Naive thymus-derived CD8-positive, alpha-beta T cell (primary cell): Measurements from ENCODE around the gene ABO. TPM values are rescaled to one million over a fixed set of nuclear protein-coding genes. Genes with fewer than 3 reads are reported as not detected.
"Not testable (repeated sequence)": the region's sequence is repeated elsewhere in the genome, so short reads cannot be mapped to it uniquely, and the experiment has no call there.

Experiments
- ATAC-seq, 2 donors: fragments of 150-1000 bp; cut with Tn5 transposase in 1 of 2; sonication (Bioruptor Pico), chemical (Tn5 transposase) in 1 of 2; 1 replicate in 1 of 2; 2 replicates in 1 of 2; pipeline ENCODE4 v1.10.0; 2021; ENCODE audit warnings: mild to moderate bottlenecking in 2 of 2, moderate library complexity in 2 of 2
- POLR2A ChIA-PET: fragments of 350-600 bp; sonication (Branson Sonifier 250); formaldehyde crosslinking; loops from one replicate; lab custom pipeline; 2021; ENCODE audit warnings: antibody characterized with exemption; lab: Charles Lee
- DNase-seq, 10 donors: peaks; one replicate each; pipeline versions ENCODE4 v3.0.0 to v3.0.0-alpha.2; 2020 to 2022
- H3K27ac Mint-ChIP-seq, 10 donors: one replicate each; pipeline ENCODE4 v1.8.0; 2020 to 2022; ENCODE audit warnings: mild to moderate bottlenecking in 10 of 10, mixed read lengths in 10 of 10, moderate library complexity in 4 of 10, inconsistent platforms in 1 of 10
- H3K27me3 Mint-ChIP-seq, 5 donors: one replicate each; pipeline ENCODE4 v1.8.0; 2021 to 2022; ENCODE audit warnings: mixed read lengths in 5 of 5
- H3K36me3 Mint-ChIP-seq, 3 donors: one replicate each; pipeline ENCODE4 v1.8.0; 2020 to 2022; ENCODE audit warnings: mixed read lengths in 3 of 3, mild to moderate bottlenecking in 2 of 3, inconsistent platforms in 1 of 3
- H3K4me1 Mint-ChIP-seq, 4 donors: one replicate each; pipeline ENCODE4 v1.8.0; 2021 to 2022; ENCODE audit warnings: mixed read lengths in 4 of 4
- H3K4me3 Mint-ChIP-seq, 10 donors: one replicate each; pipeline ENCODE4 v1.8.0; 2020 to 2022; ENCODE audit warnings: mild to moderate bottlenecking in 10 of 10, mixed read lengths in 10 of 10, moderate library complexity in 6 of 10, inconsistent platforms in 1 of 10
- H3K9me3 Mint-ChIP-seq, 9 donors: one replicate each; pipeline ENCODE4 v1.8.0; 2020 to 2022; ENCODE audit warnings: mixed read lengths in 9 of 9, mild to moderate bottlenecking in 3 of 9, inconsistent platforms in 1 of 9, moderate library complexity in 1 of 9
- polyA plus RNA-seq, 3 donors: library from polyadenylated mRNA; unstranded; fragments of 300-500 nt; fragmentation: Illumina TruSeq; gene quantifications; one replicate each; pipeline ENCODE4 v1.2.3, GENCODE V29; 2021
- total RNA-seq, 8 experiments: library from RNA in 2 of 8; stranded (reverse) in 2 of 8; gene quantifications; one replicate each; pipeline ENCODE4 v1.2.3 and lab custom pipeline; 2021 to 2026

ABO gene
- total and polyA plus RNA-seq, 5 experiments from 2014 or later, result not detected

- Mint-ChIP-seq H3K9me3 (no peaks in the 10 kb centered on the region), H3K27ac (no peak overlapping the region), H3K4me1 (peaks cover 0 to 3% (median 0%) of the 10 kb centered on the region in 4 donors), H3K4me3 (no peak overlapping the region), H3K27me3 (peaks cover 20 to 50% (median 37%) of the 10 kb centered on the region in 5 donors), H3K36me3 (no peaks in the 10 kb centered on the region)
- ATAC-seq (no peak), DNase-seq (no peak)
- POLR2A ChIA-PET, result no interaction called here
These were observed 5.3 kb downstream of the ABO start for GRCh38 chr9:133269537-133270362.

GRCh38 chr9:133269136-133269535 lies 5.9 kb downstream of the ABO start:
- peaks cover 18 to 44% (median 36%) of the 10 kb centered on the region in 5 donors for H3K27me3 Mint-ChIP-seq
- POLR2A ChIA-PET, ATAC-seq, H3K4me3 Mint-ChIP-seq, H3K9me3 Mint-ChIP-seq, H3K27ac Mint-ChIP-seq, H3K4me1 Mint-ChIP-seq, H3K36me3 Mint-ChIP-seq, DNase-seq: not testable (repeated sequence)

GRCh38 chr9:133268335-133269056 lies 6.5 kb downstream of the ABO start:
- ATAC-seq (no peak), DNase-seq (no peak)
- H3K36me3 Mint-ChIP-seq, result no peaks in the 10 kb centered on the region
- peaks cover 12 to 38% (median 30%) of the 10 kb centered on the region in 5 donors for H3K27me3 Mint-ChIP-seq
- H3K27ac Mint-ChIP-seq, result no peak overlapping the region
- H3K9me3 Mint-ChIP-seq, result no peaks in the 10 kb centered on the region
- H3K4me1 Mint-ChIP-seq, result peaks cover 0 to 2% (median 0%) of the 10 kb centered on the region in 4 donors
- POLR2A ChIA-PET, result no interaction called here
- no peak overlapping the region for H3K4me3 Mint-ChIP-seq

- no peaks in the 10 kb centered on the region for H3K4me1 Mint-ChIP-seq
- peaks cover 4 to 17% (median 16%) of the 10 kb centered on the region in 5 donors for H3K27me3 Mint-ChIP-seq
- ATAC-seq, result no peak
- no peak overlapping the region for H3K27ac Mint-ChIP-seq
- no peaks in the 10 kb centered on the region for H3K9me3 Mint-ChIP-seq
- no peak for DNase-seq
- no peaks in the 10 kb centered on the region for H3K36me3 Mint-ChIP-seq
- H3K4me3 Mint-ChIP-seq, result no peak overlapping the region
- POLR2A ChIA-PET, result no interaction called here
These were observed 10.7 kb downstream of the ABO start for GRCh38 chr9:133264235-133264764.

DNA sequence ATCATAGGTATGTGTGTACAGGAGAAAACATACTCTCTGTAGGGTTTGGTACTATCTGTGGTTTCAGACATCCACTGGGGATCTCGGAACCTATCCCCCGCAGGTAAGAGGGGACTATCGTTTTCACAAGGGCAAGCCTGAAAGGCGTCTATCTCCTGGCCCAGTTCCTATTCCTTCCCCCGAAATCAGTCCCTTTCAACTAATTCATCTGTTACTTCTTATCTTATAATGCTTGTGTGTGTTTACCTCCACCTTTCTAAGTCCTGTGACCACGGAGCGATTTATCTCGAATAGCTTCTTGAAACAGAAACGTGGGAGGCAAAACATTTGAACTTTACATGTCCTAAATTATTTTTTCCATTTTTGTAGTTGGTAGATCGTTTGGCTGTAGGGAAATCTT lies 11.4 kb downstream of the ABO start:
- POLR2A ChIA-PET, result no interaction called here
- DNase-seq, result no peak
- Mint-ChIP-seq H3K4me1 (no peaks in the 10 kb centered on the region), H3K27me3 (peaks cover 4 to 14% (median 12%) of the 10 kb centered on the region in 5 donors), H3K27ac (no peak overlapping the region), H3K36me3 (no peaks in the 10 kb centered on the region), H3K9me3 (no peaks in the 10 kb centered on the region), H3K4me3 (no peak overlapping the region)
- no peak for ATAC-seq

DNA sequence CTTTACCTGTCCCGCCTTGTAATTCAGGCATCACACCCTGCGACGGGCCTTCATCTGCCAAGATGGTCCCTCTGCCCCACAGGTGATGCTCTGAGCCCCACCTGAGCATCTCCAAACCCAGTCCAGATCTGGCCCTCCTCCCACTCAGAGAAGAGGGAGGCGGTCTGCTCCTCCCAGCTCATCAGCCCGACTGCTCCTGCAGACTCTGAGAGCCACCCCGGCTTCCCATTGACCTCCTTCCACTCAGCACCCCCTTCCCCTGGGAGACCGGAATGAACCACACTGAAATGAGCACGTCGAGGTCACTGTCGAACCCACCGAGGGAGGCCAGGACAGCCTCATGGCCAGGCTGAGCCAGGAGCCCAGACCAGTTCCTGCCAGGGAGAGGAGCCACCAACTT lies 12.8 kb downstream of the ABO start:
- Mint-ChIP-seq H3K4me3 (no peak overlapping the region), H3K9me3 (no peaks in the 10 kb centered on the region), H3K27ac (no peak overlapping the region), H3K27me3 (peaks cover 4 to 13% (median 10%) of the 10 kb centered on the region in 5 donors), H3K36me3 (no peaks in the 10 kb centered on the region), H3K4me1 (no peaks in the 10 kb centered on the region)
- POLR2A ChIA-PET, result no interaction called here
- ATAC-seq, result no peak
- DNase-seq, result no peak

GRCh38 chr9:133261753-133262120 lies 13.3 kb downstream of the ABO start:
- POLR2A ChIA-PET, result no interaction called here
- Mint-ChIP-seq H3K4me1 (no peaks in the 10 kb centered on the region), H3K27me3 (peaks cover 4 to 13% (median 10%) of the 10 kb centered on the region in 5 donors), H3K4me3 (no peak overlapping the region), H3K27ac (no peak overlapping the region), H3K9me3 (no peaks in the 10 kb centered on the region), H3K36me3 (no peaks in the 10 kb centered on the region)
- DNase-seq (no peak), ATAC-seq (no peak)

DNA sequence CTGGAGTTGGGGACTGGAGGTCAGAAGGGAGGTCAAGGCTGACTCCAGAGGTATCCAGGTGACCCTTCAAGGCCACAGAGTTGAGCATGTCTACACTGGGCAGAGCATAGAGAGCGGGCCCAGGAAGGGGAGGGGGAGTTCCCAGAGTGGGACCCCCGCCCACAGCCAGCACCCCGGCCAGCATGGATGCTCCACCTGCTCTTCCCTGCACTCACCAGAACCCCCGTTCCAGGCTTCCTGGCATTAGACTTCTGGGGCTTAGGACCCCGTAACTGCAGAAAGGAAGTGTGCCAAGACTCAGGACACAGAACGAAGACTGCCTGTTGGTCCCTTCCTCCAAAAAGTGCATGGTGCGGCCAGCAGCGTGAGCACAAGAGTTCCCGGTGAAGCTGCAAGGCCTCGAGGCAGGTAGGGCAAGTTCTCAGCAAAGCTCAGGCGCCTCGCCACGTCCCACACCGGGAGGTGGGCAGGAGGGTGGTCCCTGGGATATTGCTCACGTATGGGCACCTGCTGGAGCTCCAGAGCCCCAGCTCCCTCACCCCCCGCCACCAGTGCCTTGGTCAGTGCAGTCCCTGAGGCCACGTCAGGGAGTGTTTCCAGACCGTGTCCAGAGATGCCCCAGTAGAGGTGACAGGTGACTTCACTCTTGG lies 13.8 kb downstream of the ABO start:
- DNase-seq, result no peak
- no peaks in the 10 kb centered on the region for H3K9me3 Mint-ChIP-seq
- POLR2A ChIA-PET, result no interaction called here
- H3K27me3 Mint-ChIP-seq, result peaks cover 3 to 13% (median 10%) of the 10 kb centered on the region in 5 donors
- no peak for ATAC-seq
- H3K4me1 Mint-ChIP-seq, result no peaks in the 10 kb centered on the region
- no peaks in the 10 kb centered on the region for H3K36me3 Mint-ChIP-seq
- H3K27ac Mint-ChIP-seq, result no peak overlapping the region
- no peak overlapping the region for H3K4me3 Mint-ChIP-seq

DNA sequence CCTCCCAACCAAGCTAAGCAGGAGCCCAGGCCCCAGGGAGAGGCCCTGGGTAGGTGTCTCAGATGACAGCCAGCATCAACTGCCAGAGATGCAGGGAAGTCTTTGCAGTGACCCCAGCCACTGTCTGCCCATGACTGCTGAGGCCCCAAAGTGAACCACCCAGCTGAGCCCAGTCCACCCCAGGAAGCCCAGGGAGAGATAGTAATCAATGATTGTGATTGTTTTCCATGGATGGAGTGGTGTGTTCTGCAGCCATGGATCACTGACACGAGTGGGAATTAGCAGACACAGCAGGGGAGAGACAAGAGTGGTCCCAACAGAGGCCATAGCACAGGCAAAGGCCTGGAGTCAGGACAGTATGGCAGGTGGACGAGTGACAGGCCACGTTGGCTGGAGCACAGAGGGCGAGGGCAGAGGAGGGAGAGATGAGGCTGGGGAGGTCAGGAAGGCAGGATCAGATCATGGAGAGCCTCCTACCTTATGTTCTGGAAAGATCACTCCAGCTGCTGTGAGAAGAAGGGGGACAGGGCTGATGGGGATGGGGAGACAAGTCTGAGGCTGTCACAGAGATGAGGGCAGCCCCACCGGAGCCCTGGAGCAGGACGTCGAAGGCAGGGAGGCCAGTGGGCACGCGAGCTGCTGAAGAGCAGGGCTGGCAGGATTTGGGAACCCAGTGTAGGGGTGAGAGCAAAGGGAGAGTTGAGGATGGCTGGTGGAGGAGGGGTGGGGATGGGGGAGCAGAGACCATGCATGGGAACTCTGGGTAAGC lies 14.5 kb downstream of the ABO start:
- Mint-ChIP-seq H3K9me3 (no peaks in the 10 kb centered on the region), H3K4me1 (no peaks in the 10 kb centered on the region), H3K36me3 (no peaks in the 10 kb centered on the region), H3K27me3 (peaks cover 3 to 13% (median 10%) of the 10 kb centered on the region in 5 donors), H3K4me3 (no peak overlapping the region), H3K27ac (peak overlapping the region in 1 of 10 donors; percentile 55)
- DNase-seq, result no peak
- ATAC-seq, result no peak
- POLR2A ChIA-PET, result no interaction called here

DNA sequence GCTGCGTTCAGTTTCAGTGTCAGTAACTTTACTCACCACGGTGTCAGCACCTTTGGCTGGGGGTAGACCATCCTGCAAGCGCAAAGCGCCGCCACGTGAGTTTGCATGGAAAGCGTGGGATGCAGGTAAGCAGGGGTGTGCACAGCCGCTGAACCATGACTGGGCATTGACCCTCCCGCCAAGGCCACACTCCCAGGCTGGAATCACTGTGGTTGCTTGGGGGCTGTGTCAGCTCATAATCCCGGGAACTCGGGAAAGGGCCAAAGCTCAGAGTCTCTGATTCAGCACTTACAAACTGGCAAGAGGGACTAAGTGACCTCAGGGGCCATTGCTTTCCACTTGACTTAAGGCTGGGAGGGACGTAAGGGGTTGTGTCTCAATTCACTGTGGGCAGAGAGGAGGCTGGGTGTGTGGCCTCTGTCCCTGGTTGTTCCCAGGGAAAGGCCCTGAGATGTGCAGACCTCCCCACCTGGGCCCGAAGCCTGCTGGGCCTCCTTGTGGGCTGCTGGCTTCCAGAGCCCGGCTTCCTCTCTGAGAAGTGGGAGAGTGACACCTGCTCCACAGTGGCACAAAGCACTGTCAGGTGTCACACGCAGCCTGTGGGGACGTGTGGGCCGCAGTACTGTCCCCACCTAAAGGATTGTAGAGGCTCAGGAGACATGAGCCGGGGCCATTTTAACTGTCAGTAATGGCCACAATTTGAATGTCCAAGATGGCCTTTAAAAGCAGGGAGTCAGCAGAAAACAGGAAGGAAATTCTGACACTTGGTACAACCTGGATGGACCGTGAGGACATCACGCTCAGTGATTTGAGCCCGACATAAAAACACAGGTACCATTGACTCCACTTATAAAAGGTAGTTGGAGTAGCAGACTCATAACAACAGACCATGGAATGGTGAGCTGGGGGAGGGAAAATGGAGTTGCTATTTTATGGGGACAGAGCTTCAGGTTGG lies 16.7 kb downstream of the ABO start:
- no peak for ATAC-seq
- Mint-ChIP-seq H3K4me1 (no peaks in the 10 kb centered on the region), H3K27me3 (peaks cover 3 to 13% (median 9%) of the 10 kb centered on the region in 5 donors), H3K36me3 (no peaks in the 10 kb centered on the region), H3K27ac (no peak overlapping the region), H3K4me3 (no peak overlapping the region), H3K9me3 (no peaks in the 10 kb centered on the region)
- POLR2A ChIA-PET, result no interaction called here
- DNase-seq, result no peak

- ATAC-seq, result no peak
- peaks cover 3 to 13% (median 9%) of the 10 kb centered on the region in 5 donors for H3K27me3 Mint-ChIP-seq
- H3K36me3 Mint-ChIP-seq, result no peaks in the 10 kb centered on the region
- no peaks in the 10 kb centered on the region for H3K4me1 Mint-ChIP-seq
- H3K27ac Mint-ChIP-seq, result peak overlapping the region in 1 of 10 donors; percentile 26
- DNase-seq, result no peak
- POLR2A ChIA-PET, result no interaction called here
- no peak overlapping the region for H3K4me3 Mint-ChIP-seq
- H3K9me3 Mint-ChIP-seq, result no peaks in the 10 kb centered on the region
These were observed 17.5 kb downstream of the ABO start for GRCh38 chr9:133257465-133257956.
